Vagina (tissue), 2 donors: Measurements from ENCODE around the gene HRH3. TPM values are rescaled to one million over a fixed set of nuclear protein-coding genes. Genes with fewer than 3 reads are reported as not detected.

Experiments
- DNase-seq, 2 donors: peaks; one replicate each; pipeline ENCODE4 v3.0.0-alpha.2; 2017; ENCODE audit errors: extremely low spot score in 2 of 2
- H3K27ac ChIP-seq: fragments of 200-600 bp; sonication (generic); one replicate; pipeline ENCODE4 v1.5.1; 2019
- H3K27me3 ChIP-seq: fragments of 200-600 bp; sonication (generic); one replicate; pipeline ENCODE4 v1.5.1; 2019
- H3K36me3 ChIP-seq, 2 donors: fragments of 200-600 bp; sonication (generic); one replicate each; pipeline ENCODE4 v1.5.1; 2017 to 2019
- H3K4me1 ChIP-seq: fragments of 200-600 bp; sonication (generic); one replicate; pipeline ENCODE4 v1.5.1; 2019
- H3K4me3 ChIP-seq, 2 donors: fragments of 200-600 bp; sonication (generic); 1 replicate in 1 of 2; 2 replicates in 1 of 2; pipeline ENCODE4 v1.5.1; 2016 to 2019
- H3K9me3 ChIP-seq: fragments of 200-600 bp; sonication (generic); one replicate; pipeline ENCODE4 v1.5.1; 2019
- POLR2A ChIP-seq, 2 donors: fragments of 450-650 bp; IDR thresholded peaks; one replicate each; pipeline ENCODE4 v1.6.1; 2017; ENCODE audit warnings: antibody characterized with exemption in 2 of 2, mild to moderate bottlenecking in 2 of 2, moderate library complexity in 2 of 2
- POLR2AphosphoS5 ChIP-seq, 2 donors: sonication (generic); formaldehyde crosslinking; IDR thresholded peaks; one replicate each; pipeline ENCODE4 v1.9.0; 2017; ENCODE audit warnings: antibody characterized with exemption in 2 of 2, mild to moderate bottlenecking in 2 of 2, low read depth in 1 of 2; ENCODE audit not compliant: insufficient read depth in 1 of 2
- intact Hi-C: fragments of 100-400 bp; cut with DNase I; formaldehyde crosslinking; loops from one replicate; pipeline ENCODE4 v1.15.1; 2023
- total RNA-seq: library from RNA; depleted of rRNA; stranded (reverse); fragments of >200 nt; gene quantifications from one replicate; pipeline ENCODE4 v1.2.3, GENCODE V29; 2016
- TF ChIP-seq, protein P1 (sequence below), 3 experiments: fragments of 450-650 bp in 2 of 3; fragments of 200-600 bp in 1 of 3; sonication (generic) in 1 of 3; IDR thresholded peaks; one replicate each; pipeline ENCODE4 v1.5.1; 2017 to 2019; ENCODE audit warnings: antibody characterized with exemption in 3 of 3, mild to moderate bottlenecking in 2 of 3, moderate library complexity in 2 of 3

The HRH3 gene
- total RNA-seq, 1 donor from 2014 or later = not detected

DNA sequence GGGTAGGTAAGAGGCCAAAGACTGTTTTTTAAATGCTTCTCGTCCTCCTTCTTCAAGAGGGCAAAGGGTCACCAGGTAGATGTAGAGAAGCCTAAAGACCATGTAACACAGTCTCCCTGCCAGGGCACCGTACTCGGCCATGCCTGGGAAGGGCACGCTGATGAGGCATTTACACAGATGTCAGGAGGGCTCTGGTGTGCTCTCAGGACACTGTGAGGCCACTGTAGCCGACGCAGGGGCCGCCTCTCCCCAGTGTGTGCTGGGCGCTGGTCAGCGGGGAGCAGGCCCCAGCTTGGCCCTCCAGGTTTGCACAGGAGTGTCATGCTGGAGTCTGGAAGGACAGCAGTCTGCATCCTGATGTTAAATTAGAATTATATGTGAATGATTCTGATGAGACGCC lies 44.4 kb downstream of the HRH3 start:
- H3K4me1 ChIP-seq = no peaks in the 10 kb centered on the region
- no peak overlapping the region for H3K27ac ChIP-seq
- TF ChIP-seq, protein P1, sequence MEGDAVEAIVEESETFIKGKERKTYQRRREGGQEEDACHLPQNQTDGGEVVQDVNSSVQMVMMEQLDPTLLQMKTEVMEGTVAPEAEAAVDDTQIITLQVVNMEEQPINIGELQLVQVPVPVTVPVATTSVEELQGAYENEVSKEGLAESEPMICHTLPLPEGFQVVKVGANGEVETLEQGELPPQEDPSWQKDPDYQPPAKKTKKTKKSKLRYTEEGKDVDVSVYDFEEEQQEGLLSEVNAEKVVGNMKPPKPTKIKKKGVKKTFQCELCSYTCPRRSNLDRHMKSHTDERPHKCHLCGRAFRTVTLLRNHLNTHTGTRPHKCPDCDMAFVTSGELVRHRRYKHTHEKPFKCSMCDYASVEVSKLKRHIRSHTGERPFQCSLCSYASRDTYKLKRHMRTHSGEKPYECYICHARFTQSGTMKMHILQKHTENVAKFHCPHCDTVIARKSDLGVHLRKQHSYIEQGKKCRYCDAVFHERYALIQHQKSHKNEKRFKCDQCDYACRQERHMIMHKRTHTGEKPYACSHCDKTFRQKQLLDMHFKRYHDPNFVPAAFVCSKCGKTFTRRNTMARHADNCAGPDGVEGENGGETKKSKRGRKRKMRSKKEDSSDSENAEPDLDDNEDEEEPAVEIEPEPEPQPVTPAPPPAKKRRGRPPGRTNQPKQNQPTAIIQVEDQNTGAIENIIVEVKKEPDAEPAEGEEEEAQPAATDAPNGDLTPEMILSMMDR (IDR thresholded peaks at IDR 0.05) = no peak
- no peak for TF ChIP-seq POLR2A (IDR thresholded peaks at IDR 0.05)
- H3K27me3 ChIP-seq = no peaks in the 10 kb centered on the region
- peaks cover 0 to 8% of the 10 kb centered on the region in 2 donors for H3K36me3 ChIP-seq
- no peaks in the 10 kb centered on the region for H3K9me3 ChIP-seq
- H3K4me3 ChIP-seq = no peak overlapping the region
- intact Hi-C loops = no loop called here
- DNase-seq = no peak

DNA sequence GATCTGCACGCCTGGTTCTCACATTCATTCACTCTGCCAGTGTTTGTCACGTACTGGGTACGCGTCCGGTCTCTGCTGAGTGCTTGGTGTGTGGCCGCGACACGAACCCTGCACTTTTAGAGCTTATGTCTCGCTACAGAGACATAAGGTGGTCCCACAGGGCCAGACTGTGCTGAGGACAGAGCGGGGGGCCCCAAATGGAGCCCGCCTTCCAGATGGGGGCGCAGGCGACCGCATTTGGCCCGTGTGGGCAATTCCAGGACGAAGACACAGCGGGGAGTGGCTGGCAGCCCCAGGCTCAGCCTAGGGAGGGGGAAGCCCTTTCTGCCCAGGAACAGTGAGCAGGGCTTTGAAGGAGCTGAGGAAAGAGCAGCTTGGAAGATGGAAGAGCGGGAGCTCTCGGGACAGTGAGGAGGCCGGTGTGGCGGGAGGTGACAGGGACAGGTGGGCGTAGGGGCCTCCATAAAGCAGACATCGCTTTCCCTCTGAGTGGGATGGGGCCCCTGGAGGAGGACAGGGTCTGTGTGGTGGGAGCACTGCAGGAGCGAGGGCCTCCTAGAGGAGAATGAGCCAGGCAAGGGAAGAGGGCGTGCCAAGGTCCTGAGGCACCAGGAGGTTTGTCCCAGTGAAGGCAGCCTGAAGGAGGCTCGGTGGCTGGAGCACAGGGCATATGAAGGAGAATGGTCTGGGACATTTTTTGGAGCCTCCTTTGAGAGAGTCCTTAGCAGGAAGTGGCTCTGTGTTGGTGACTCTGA lies 45.0 kb downstream of the HRH3 start:
- peaks cover 0 to 8% of the 10 kb centered on the region in 2 donors for H3K36me3 ChIP-seq
- no peaks in the 10 kb centered on the region for H3K9me3 ChIP-seq
- H3K4me3 ChIP-seq = no peak overlapping the region
- no peak for DNase-seq
- no peaks in the 10 kb centered on the region for H3K4me1 ChIP-seq
- intact Hi-C loops = no loop called here
- TF ChIP-seq POLR2A (IDR thresholded peaks at IDR 0.05) (no peak), POLR2AphosphoS5 (IDR thresholded peaks at IDR 0.05; ENCODE audit: insufficient read depth in 1 of 2, low read depth in 1 of 2) (no peak)
- TF ChIP-seq, protein P1 (IDR thresholded peaks at IDR 0.05) = no peak
- no peak overlapping the region for H3K27ac ChIP-seq
- H3K27me3 ChIP-seq = no peaks in the 10 kb centered on the region

DNA sequence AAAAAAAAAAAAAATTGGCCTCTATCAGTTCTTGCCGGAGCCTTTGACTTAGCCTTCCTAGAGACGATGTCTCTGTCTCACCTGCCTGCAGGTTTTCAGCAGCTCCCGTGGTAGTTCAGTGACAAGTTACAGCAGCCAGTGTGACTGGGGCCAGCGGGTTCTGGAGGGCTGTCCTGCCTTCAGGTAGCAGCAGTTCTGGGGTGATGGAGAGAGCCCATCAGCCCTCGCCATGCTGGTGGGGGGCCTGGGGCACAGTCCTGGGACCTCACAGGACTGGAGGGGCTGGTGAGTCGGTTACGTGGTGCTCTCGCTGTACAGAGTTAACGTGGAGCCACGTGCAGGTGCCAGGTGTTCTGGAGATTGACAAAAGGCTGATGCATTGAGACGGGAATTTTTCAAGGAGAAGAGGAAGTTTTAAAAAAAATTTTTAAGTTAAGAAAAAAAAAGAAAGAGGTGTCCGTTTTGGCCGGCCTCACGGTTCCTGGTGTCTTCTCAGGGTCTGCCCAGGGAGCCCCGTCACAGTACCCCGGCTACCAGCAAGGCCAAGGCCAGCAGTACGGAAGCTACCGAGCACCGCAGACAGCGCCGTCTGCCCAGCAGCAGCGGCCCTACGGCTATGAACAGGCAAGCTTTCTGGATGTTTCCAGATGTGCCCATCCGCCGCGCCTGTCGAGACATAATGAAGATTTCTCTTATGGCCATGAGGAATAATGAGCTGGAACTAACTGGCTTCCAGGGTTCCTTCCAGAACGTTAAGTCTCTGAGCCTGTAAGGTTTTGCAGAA lies 45.9 kb downstream of the HRH3 start:
- Histone ChIP-seq H3K36me3 (peaks cover 0 to 8% of the 10 kb centered on the region in 2 donors), H3K4me3 (no peak overlapping the region), H3K27me3 (no peaks in the 10 kb centered on the region), H3K4me1 (no peaks in the 10 kb centered on the region), H3K9me3 (no peaks in the 10 kb centered on the region), H3K27ac (no peak overlapping the region)
- intact Hi-C loops = no loop called here
- DNase-seq = no peak
- TF ChIP-seq POLR2AphosphoS5 (IDR thresholded peaks at IDR 0.05; ENCODE audit: insufficient read depth in 1 of 2, low read depth in 1 of 2) (no peak), POLR2A (IDR thresholded peaks at IDR 0.05) (no peak)
- TF ChIP-seq, protein P1 (IDR thresholded peaks at IDR 0.05) = no peak

DNA sequence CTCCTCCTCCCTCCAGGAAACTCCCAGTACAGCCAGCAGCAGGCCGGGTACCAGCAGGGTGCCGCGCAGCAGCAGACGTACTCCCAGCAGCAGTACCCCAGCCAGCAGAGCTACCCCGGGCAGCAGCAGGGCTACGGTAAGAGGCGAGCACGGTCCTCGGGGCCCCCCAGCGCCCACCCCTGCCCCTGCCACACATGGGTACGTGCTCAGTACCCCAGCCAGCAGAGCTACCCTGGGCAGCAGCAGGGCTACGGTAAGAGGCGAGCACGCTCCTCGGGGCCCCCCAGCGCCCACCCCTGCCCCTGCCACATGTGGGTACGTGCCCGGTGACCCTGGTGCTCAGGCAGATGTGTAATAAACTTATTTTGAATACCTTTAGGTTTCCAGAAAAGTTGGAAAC lies 47.4 kb downstream of the HRH3 start:
- Histone ChIP-seq H3K27ac (no peak overlapping the region), H3K4me3 (no peak overlapping the region), H3K4me1 (no peaks in the 10 kb centered on the region), H3K36me3 (peaks cover 0 to 11% of the 10 kb centered on the region in 2 donors), H3K27me3 (no peaks in the 10 kb centered on the region), H3K9me3 (no peaks in the 10 kb centered on the region)
- no peak for DNase-seq
- TF ChIP-seq, protein P1 (IDR thresholded peaks at IDR 0.05) = no peak
- TF ChIP-seq POLR2AphosphoS5 (IDR thresholded peaks at IDR 0.05; ENCODE audit: insufficient read depth in 1 of 2, low read depth in 1 of 2) = no peak
- no peak for TF ChIP-seq POLR2A (IDR thresholded peaks at IDR 0.05)
- intact Hi-C loops = no loop called here

DNA sequence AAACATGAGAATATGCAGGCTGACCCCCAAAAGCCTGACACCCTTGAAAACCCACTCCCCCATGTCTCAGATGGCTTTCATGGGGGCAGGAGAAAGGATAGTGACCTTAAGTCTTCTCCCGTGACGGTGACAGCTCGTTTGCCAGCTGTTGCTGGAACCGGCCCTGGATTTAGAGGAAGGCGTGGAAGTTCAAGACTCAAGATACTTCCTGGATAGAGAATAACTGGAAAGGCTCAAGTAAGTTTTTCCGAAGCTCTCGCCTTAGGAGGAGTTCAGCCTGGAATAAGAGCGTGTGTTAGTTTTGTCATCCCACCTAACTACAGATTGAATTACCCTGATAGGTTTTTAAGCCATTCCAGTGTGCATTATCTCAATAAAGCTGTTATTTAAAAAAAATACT lies 48.8 kb downstream of the HRH3 start:
- Histone ChIP-seq H3K4me1 (no peaks in the 10 kb centered on the region), H3K27ac (no peak overlapping the region), H3K27me3 (no peaks in the 10 kb centered on the region), H3K4me3 (no peak overlapping the region), H3K9me3 (no peaks in the 10 kb centered on the region), H3K36me3 (peaks cover 0 to 14% of the 10 kb centered on the region in 2 donors)
- TF ChIP-seq, protein P1 (IDR thresholded peaks at IDR 0.05) = no peak
- no peak for TF ChIP-seq POLR2AphosphoS5 (IDR thresholded peaks at IDR 0.05; ENCODE audit: insufficient read depth in 1 of 2, low read depth in 1 of 2)
- TF ChIP-seq POLR2A (IDR thresholded peaks at IDR 0.05) = no peak
- no peak for DNase-seq
- intact Hi-C loops = no loop called here
